Activated CD4-positive, alpha-beta T cell treated with anti-CD3 and anti-CD28 coated beads for 1 hour (primary cell): ENCODE results near the gene ATF7IP2.
"Not testable (repeated sequence)": the region's sequence is repeated elsewhere in the genome, so short reads cannot be mapped to it uniquely, and the experiment has no call there.

Experiments used
- DNase-seq: peaks from one replicate; pipeline ENCODE4 v3.0.0-alpha.2; 2020

ATF7IP2 gene, protein sequence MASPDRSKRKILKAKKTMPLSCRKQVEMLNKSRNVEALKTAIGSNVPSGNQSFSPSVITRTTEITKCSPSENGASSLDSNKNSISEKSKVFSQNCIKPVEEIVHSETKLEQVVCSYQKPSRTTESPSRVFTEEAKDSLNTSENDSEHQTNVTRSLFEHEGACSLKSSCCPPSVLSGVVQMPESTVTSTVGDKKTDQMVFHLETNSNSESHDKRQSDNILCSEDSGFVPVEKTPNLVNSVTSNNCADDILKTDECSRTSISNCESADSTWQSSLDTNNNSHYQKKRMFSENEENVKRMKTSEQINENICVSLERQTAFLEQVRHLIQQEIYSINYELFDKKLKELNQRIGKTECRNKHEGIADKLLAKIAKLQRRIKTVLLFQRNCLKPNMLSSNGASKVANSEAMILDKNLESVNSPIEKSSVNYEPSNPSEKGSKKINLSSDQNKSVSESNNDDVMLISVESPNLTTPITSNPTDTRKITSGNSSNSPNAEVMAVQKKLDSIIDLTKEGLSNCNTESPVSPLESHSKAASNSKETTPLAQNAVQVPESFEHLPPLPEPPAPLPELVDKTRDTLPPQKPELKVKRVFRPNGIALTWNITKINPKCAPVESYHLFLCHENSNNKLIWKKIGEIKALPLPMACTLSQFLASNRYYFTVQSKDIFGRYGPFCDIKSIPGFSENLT

DNA sequence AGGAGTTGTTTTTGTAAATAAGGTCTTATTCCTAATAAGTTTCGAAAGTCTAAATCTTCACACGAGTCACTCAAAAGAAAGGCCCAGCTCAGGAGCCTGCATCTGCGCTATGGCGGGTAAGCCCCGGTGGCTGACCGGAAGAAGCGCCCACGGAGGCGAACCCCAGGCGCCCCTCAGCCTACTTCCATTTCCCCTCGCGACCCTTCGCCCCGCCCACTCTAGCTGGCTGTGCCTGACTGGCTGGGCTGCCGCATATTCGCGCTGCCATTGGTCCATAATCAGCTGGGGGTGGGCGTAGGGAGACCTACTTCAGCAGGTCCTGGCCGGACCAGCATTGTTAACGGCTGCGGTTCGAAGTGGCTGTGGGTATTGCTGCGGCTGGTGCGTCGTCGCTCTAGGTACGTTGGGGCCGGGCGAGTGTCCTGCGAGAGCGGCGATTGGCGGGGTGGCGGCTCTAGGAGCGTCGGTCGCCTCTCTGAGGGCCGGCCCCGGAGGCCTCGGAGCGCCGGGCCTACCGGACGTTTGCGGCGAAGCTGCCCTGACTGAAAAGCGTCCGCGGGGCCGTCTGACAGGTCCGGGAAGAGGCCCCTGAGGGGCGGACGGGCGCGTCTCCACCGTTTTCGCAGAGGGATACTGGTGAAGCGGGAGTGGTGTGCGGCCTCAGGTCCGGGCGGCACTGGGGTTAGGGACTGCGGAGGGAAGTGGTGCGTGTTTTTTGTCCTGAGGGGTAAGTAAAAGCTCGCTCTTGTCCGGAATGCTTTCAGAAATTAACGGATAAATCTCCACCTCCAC, at the start of gene ATF7IP2:
Gene ATF7IP2, plus strand, starts transcription at position 337 of the 792 bp plus-strand sequence. CDS start 44,560 bp downstream, outside the sequence.
- DNase-seq: peak; percentile 76

DNA sequence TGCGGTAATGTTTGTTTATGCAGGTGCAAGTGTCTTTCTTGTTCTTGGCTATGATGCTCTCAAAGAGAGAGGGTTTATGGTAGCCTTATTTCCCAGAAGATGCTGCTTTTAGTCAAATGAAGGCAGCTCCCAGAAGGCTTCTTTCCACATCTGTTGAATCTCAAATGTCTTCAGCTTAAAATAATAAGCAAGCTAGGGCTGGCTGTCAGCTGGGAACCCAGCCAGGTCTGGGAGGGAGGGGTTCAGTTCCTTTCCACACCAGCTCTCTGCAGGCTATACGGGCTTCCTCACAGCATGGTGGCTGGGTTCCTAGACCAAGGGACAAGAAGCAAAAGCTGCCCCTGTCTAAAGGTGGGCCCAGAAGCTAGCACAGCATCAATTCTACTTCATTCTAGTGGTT, 47.4 kb upstream of the ATF7IP2 start:
- DNase-seq: no peak

DNA sequence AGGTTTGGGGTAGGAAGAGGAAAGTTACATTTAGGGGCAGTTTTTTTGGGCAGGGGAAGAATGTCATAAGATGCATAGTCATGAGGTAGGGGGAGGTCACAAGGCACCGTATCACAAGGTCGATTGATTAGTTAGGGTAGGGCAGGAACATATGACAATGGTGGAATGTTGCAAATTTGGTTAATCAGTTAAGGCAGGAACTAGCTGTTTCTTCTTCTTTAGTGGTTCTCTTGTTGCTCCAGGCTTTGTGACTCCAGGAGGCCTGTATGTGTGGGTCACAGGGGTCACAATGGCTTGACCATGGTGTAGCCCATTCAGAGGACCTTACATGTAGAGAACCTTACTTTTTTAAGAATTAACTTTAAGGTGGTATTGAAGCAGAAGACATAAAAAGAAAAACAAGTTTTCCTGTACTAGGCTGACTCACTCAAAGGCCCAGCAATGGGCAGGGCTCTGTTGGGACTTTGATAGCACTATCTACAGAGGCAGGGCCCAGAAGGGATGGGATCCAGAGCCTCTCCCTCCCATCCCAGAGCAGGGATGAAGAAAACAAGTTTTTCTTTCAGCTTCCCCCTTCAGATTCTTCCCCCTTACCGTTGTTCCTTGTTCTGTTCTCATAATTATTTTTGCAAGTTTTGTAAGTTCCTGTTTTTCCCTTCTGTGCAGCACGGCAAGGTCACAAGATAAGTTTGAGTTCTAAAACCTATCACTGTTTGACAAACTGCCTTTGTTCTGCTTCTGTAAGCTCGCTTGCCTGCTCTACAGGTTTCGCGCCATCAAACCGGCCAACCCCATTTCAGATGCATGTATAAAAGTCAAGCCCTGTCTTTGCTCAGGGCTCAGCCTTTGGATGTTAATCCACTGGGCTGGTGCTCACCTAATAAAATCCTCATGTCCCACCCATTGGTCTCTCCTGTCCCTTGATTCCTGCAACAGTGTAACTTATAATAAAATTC, 45.8 kb upstream of the ATF7IP2 start:
- DNase-seq: no peak

DNA sequence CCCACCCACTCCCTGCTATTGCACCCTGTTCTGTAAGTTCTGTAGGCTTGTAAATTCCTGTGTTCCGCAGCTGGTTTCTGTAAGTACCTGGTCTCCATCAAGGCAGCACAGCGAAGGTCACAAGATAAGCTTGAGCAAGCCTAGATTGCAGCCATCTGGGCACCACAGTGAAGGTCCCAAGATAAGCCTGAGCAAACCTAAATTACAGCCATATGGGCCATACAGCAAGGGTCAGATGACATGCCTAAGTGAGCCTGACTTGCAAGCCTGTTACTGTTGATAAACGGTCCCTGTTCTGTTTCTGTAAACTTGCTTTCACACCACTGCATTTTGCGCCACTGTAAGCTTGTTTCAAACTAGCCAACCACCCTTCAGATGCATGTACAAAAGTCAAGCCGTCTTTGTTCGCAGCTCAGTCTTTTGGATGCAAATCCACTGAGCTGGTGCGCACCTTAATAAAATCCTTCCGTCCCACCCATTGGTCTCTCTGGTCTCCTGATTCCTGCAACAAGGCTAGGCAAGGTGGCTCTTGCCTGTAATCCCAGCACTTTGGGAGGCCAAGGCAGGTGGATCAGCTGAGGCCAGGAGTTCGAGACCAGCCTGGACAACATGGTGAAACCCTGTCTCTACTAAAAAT, 42.6 kb upstream of the ATF7IP2 start:
- DNase-seq: no peak

DNA sequence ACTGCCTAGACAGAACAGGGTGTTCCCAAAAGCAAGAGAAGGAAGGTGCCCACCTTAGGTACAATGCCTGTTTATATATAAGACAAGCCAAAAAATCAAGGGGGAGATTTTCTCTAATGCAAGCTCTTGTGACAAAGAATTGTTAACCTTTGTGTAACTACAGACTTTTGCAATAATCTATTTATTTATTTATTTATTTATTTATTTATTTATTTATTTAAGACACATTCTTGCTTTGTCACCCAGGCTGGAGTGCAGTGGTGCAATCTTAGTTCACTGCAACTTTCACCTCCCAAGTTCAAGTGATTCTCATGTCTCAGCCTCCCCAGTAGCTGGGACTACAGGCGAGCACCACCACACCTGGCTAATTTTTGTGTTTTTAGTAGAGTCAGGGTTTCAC, 41.2 kb upstream of the ATF7IP2 start:
- not testable (repeated sequence) for DNase-seq

DNA sequence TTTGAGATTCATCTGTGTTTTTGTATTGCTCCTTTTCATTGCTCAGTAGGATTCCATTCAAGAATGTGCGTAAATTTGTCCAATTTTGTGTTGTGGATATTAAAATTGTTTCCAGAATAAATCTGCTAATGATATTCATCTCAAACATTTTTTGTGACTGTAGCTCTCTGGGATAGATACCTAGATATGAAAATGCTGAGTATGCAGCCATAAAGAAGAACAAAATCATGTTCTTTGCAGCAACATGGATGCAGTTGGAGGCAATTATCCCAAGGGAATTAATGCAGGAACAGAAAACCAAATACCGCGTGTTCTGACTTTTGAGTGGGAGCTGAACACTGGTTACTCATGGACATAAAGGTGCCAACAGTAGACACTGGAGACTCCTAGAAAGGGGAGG, 40.2 kb upstream of the ATF7IP2 start:
- no peak for DNase-seq

DNA sequence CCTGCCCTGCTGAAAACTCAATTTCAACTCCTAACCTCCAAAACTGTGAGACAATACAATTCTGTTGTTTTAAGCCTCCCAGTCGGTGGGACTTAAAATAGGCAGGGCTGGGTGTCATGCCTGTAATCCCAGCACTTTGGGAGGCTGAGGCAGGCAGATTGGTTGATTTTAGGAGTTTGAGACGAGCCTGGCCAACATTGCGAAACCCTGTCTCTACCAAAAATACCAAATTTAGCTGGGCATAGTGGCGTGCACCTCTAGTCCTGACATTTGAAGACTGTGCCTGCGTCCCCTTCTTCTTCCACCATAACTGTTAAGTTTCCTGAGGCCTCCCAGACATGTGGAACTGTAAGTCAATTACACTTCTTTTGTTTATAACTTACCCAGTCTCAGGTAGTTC, 36.0 kb upstream of the ATF7IP2 start:
- no peak for DNase-seq

DNA sequence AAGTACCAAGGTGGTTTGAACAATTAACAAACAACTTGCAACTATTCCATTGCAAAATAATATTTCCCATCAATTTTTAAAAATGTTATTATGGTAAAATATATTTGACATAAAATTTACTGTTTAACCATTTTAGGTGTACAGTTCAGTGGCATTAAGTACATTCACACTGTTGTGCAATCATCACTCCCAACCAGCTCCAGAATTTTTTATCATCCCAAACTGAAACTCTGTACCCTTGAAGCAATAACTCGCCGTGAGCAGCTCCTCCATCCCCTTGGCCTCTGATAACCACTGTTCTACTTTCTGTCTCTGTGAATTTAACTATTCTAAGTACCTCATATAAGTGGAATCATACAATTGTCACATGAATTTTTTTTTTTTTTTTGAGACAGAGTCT, 33.6 kb upstream of the ATF7IP2 start:
- no peak for DNase-seq

DNA sequence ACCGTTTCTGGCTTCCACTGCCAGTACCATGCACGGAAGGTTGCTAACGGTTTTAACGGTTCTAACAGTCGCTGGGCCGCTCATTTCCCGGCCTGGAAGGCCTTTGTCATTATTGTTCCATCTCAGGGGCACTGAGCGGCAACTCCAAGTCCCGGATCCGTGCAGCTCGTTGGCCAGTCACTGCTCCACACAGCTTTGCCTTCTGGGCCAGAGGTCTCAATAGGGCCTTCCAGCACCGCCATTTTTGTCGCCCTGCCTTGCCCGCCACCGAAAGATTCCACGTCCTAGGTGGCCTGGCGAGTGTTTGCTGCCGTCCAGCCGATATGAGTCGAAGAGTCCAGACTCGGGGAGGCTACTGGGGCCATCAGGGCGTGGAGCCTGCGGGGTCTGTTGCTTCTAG, 30.3 kb upstream of the ATF7IP2 start:
- no peak for DNase-seq

DNA sequence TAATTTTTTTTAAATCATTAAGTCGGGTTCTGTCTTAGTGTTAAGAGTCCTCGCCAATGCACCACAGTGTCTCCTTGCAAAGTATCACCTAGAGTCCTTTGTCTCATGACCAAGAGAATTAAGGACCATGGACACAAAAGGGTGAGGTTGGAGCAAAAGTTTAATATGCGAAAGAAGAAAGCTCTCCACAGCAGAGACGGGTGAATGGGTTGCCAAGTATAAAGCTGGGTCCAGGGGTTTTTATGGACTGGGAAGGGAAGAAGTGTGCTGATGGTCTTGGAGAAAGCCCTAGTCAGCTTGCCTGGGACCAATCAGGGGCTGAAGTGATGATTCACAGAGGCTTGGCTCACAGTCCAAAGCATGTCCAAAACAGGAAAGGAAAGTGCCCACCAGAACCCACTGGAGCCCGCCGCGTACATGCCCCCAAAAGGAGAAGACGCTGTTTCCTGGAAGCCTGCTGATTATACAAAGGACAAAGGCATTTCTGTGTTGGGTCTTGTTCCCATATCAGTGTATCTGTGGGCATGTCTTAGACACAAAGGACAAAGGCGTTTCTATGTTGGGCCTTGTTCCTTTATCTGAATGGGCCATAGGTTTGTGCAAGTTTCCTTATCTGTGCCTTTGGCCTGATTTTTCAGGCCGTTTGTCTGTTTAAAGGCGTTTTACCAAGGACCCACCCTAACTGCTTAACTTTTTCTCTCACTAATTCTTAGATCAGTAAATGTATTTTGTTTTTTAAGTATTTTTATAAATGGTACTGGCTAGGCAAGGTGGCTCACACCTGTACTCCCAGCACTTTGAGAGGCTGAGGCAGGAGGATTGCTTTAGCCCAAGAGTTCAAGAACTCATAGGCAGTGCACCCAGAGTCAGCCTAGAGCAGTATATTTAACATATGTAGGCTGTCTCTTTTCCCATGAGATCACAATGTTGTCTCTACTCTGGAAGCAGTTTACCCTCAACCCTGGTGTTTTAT, 28.7 kb upstream of the ATF7IP2 start:
- no peak for DNase-seq

DNA sequence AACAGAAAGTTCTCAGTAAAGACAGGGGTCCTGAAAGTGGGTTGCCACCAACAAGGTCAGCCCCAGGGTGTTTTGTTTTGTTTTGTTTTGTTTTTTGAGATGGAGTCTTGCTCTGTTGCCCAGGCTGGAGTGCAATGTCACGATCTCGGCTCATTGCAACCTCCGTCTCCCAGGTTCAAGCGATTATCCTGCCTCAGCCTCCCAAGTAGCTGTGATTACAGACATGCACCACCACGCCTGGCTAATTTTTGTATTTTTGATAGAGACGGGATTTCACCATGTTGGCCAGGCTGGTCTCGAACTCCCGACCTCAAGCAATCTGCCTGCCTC, 24.1 kb upstream of the ATF7IP2 start:
- DNase-seq: not testable (repeated sequence)

DNA sequence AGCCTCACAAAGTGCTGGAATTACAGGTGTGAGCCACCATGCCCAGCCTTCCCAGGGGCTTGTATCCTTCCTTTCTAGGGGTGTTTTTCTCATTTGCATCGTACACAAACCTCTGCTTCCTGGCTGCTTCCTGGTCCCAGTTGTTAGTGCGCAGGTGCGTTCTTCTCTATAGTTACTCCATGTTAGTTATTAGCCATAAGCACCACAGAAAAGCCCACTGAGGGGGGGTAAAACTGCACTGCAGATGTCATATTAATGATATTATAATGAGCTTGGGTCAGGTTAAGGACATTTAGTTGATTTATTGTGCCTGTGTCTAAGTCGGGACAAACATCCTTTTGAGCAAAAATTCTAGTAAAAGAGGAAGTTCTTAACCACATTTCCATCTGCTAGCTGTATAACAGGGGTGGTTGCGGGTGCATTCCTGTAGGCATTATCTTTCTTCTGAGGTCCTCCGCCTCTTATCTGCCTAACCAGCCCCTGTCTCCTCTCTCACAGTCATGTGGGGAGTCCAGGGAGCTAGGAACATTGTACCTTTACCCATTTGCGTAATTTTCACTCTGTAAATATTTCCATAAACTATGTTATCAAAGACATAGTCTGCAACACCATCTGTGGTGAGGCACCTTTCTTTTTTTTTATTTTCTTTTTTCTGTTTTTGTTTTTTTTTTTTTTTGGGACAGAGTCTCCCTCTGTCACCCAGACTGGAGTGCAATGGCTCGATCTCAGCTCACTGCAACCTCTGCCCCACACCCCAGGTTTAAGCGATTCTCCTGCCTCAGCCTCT, 23.6 kb upstream of the ATF7IP2 start:
- DNase-seq: no peak

DNA sequence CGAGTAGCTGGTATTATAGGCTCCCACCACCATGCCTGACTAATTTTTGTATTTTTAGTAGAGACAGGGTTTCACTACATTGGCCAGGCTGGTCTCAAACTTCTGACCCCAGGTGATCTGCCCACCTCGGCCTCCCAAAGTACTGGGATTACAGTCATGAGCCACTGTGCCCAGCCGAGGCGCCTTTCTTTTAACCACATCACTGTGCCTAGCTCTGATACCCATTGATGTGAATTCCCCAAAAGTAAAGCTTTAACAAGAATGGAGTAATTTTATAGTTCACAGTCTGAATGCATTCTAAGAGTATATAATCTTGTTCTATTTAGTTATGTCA, 23.0 kb upstream of the ATF7IP2 start:
- not testable (repeated sequence) for DNase-seq

DNA sequence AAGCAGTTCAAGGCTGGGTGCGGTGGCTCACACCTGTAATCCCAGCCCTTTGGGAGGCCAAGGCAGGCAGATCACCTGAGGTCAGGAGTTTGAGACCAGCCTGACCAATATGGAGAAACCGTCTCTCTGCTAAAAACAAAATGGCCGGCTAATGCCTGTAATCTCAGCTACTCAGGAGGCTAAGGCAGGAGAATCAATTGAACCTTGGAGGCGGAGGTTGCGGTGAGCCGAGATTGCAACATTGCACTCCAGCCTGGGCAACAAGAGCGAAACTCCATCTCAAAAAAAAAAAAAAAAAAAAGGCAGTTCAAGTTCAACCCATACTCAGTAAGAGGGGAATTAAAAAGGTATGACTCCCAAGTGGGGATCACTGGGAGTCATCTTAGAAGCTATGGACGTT, 19.2 kb upstream of the ATF7IP2 start:
- not testable (repeated sequence) for DNase-seq

DNA sequence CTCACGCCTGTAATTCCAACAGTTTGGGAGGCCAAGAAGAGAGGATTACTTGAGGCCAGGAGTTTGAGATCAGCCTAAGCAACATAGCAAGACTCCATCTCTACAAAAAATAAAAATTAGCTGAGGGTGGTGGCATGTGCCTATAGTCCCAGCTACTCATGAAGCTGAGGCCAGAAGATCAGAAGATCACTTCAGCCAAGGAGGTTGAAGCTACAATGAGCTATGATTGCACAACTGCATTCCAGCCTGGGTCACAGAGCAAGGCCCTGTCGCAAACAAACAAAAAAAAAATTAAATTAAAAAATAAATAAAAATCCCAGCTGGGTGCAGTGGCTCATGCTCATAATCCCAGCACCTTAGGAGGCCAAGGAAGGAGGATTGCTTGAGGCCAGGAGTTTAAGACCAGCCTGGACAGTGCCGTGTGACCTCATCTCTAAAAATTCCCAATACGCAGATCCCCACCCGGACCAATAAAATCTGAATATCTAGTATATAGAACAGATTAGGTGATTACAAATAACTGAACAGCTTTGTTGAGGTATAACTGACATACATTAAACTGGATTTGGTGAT, 18.2 kb upstream of the ATF7IP2 start:
- no peak for DNase-seq

DNA sequence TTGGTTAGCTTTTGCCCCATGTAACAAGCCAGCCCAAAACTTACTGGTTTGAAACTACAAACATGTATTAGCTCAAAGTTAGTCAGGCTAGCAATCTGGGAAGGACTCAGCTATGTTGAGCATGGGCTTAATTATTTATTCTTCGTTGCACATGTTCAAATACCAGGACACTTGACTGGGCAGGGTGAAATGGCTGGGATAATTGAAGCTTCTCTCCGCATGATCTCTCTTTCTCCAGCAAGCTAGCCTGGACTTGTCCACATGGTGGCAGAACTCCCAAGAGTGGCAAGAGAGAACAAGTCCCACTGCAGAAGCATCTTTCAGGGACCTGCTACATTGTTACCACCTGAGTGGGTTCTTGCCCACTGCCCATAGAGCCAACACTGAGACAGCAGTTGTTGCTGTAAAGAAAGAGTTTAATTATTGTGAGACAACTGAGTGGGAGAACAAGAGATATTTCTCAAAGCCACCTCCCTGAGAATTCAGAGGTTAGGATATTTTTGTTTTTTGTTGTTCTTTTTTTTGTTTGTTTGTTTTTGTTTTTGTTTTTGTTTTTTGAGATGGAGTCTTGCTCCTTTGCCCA, 16.8 kb upstream of the ATF7IP2 start:
- no peak for DNase-seq

DNA sequence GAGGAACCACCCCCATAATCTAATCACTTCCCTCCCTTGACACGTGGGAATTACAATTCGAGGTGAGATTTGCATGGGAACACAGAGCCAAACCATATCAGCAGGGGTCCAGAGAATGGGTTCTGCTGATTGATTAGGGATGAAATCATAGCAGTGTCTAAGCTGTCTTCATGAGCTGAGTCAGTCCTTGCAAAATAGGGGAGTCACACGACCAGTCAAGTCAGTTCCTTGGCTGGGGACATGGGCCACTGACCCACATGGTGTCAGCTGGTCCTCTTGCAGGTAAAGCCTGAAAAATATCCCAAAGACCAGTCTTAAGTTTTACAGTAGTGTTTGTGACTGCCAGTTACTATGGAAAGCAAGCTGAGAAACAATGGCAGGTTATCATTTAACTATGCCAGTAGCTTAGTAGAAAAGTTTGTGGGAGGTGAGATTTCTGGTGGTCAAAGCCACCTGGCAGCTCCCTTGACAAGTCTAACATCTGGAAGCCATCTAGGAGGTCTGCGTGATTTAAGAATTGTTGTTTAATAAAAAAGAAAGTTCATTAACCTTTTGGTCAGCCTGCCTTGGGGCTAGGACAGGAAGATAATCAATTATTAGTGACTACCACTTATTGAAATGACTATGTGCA, 15.7 kb upstream of the ATF7IP2 start:
- DNase-seq: no peak

DNA sequence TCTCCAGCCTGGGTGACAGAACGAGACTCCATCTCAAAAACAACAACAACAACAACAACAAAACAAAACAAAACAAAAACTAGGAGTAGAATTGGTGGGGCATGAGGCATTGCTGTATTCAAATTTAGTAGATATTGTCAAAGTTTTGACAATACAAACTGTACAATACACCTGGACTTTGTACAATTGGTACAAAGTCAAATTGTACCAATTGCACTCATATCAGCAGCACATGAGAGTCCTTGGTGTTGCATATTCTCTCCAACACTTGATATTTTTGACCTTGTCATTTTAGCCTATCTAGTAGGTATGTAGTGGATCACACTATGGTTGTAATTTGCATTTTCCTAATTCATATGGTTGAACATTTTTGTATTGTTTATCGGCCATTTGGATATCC, 14.3 kb upstream of the ATF7IP2 start:
- DNase-seq: no peak

DNA sequence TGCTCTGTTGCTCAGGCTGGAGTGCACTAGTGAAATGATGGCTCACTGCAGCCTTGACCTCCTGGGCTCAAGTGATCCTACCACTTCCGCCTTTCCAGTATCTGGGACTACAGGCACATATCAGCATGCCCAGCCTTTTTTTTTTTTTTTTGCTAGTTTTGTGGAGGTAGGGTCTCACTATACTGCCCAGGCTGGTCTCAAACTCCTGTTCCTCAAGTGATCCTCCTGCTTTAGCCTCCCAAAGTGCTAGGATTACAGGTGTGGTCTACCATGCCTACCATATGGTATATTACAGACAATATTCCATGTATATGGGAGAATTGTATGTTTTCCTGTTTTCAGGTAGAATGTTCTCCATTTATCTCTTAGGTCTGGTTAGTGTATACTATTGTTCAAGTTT, 12.3 kb upstream of the ATF7IP2 start:
- no peak for DNase-seq
